Fibroblast of villous mesenchyme (primary cell): Measurements from ENCODE around the gene LOXL4. TPM values are rescaled to one million over a fixed set of nuclear protein-coding genes. Genes with fewer than 3 reads are reported as not detected.
A peak's percentile ranks its signal among the peaks of the same experiment; 100 is the strongest.

Source experiments
- DNase-seq: peaks from one replicate; pipeline ENCODE4 v3.0.0-alpha.2; 2010; ENCODE audit warnings: low read depth
- H3K4me3 ChIP-seq: 2 replicates; pipeline ENCODE4 v1.5.1; 2011; ENCODE audit warnings: low read depth, mild to moderate bottlenecking, low read length
- total RNA-seq: library from RNA; depleted of rRNA; stranded (reverse); fragments of >200 nt; gene quantifications from 2 replicates; pipeline ENCODE4 v1.2.3, GENCODE V29; 2012
- TF ChIP-seq, protein P1 (sequence below): IDR thresholded peaks from 2 replicates; pipeline ENCODE4 v1.5.1; 2012; ENCODE audit warnings: low read depth, mild to moderate bottlenecking, low read length; ENCODE audit not compliant: insufficient read depth

The LOXL4 gene
- total RNA-seq, 1 donor = 67.8 TPM

DNA sequence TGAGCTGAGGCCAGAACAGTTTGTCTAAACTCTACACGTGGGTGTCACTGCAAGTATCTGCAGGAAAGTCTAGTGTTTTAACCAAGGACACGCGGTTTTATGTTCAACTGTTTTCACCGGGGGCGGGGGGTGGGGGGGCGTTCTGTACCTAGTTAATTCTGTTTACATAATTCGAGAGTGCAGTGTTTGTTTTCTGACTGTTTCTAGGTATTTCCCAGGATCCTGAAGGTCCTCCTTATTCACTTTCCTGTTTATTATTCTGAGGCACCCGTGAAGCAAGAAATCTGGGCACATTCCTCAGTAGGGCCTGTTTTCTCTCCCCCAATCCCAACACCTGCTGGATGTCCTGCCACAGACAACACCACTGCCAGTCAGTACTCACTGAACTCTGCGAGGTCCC, 7.6 kb downstream of the LOXL4 start:
- TF ChIP-seq, protein P1, sequence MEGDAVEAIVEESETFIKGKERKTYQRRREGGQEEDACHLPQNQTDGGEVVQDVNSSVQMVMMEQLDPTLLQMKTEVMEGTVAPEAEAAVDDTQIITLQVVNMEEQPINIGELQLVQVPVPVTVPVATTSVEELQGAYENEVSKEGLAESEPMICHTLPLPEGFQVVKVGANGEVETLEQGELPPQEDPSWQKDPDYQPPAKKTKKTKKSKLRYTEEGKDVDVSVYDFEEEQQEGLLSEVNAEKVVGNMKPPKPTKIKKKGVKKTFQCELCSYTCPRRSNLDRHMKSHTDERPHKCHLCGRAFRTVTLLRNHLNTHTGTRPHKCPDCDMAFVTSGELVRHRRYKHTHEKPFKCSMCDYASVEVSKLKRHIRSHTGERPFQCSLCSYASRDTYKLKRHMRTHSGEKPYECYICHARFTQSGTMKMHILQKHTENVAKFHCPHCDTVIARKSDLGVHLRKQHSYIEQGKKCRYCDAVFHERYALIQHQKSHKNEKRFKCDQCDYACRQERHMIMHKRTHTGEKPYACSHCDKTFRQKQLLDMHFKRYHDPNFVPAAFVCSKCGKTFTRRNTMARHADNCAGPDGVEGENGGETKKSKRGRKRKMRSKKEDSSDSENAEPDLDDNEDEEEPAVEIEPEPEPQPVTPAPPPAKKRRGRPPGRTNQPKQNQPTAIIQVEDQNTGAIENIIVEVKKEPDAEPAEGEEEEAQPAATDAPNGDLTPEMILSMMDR = no peak
- no peak overlapping the region for H3K4me3 ChIP-seq
- no peak for DNase-seq

DNA sequence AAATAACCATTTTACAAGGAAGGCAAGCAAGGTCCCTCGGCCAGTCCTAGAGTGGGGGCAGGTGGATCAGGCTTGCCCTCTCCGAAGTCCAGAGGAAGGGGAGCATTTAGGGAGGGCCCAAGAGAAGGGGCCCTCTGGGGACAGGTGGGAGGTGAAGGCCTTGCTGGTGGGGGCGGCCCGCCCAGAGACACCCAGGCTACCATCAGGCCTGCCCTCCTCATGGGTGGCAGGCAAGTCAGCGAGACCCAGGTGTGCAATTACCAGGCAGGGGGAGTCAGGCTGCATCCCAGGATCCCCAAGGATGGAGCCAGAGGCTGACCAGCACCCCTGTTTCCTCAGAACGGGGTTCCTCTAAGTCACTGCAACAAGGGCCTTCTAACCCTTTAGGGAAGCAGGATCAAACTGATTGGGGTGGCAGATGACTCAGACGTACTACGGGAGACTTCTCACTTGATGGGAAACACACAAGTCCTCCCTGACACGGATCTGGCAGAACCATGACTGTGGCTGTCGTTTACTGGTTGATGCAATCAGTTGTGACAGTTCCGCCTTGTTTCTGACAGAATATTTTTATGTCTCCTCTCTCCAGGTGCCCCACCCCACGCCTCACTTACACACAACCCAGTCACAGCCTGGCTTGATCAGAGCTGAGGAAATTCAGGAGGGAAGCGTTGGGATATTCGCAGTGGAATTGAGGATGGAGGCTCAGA, 8.2 kb downstream of the LOXL4 start:
- H3K4me3 ChIP-seq = no peak overlapping the region
- DNase-seq = peak; percentile 47
- TF ChIP-seq, protein P1 = no peak

DNA sequence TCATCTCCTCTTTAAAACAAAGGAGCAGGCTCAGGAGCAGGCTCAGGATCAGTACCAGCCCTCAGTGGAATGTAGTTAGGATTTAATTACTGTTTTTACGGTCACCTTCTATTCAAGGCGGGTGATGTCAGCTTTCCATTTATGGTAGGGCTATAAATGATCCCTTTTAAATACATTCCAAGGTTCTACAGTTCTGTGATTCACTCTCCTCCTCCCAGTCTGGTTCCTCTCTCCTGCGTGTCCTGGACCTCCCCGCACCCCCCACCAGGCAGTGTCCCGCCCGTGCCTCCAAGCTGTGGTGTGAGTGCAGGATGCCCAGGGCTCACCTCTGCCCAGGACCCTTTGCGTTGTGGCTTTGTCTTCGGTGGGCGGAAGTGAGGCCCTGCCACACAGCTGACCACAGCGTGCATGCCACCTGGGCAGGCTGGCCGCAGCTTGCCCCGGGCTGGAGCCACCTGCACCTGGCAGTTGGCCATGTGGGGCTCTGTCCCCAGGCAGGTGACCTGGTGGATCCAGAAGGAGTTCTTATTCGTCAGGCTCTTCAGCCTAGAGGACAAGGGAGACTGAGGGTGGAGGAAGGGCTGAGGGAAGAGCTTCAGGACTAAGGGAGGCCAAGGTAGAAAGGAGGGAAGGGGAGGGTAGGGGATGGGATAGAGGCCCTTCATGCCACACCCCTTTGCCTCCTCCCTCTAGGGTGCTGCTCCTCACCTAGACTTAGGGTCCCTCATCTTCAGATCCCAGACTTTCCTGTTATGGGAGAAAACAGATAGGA, 9.1 kb downstream of the LOXL4 start:
- no peak for DNase-seq
- no peak overlapping the region for H3K4me3 ChIP-seq

DNA sequence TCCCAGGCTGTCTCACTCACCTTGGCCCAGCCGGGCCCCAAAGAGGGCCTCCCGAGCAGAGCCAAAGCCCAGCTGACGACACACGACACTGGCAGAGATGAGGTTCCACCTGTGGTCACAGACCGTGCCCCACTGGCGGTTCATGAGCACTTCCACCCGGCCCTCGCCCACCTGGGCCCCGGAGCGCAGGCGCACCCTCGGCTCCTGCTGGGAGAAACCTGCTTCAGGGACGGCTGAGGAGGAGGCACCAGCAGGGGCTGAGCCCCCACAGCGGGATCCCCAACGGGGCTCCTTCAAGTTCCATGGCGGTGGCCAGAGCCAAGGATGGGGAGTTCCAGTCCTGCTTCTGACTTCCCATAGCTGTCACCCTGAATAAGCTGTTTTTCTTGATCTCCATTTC, 10.0 kb downstream of the LOXL4 start:
- TF ChIP-seq, protein P1 = no peak
- no peak for DNase-seq
- no peak overlapping the region for H3K4me3 ChIP-seq

More for the DNA sequence above, 9.1 kb downstream of the LOXL4 start:
- TF ChIP-seq, protein P1 = no peak

DNA sequence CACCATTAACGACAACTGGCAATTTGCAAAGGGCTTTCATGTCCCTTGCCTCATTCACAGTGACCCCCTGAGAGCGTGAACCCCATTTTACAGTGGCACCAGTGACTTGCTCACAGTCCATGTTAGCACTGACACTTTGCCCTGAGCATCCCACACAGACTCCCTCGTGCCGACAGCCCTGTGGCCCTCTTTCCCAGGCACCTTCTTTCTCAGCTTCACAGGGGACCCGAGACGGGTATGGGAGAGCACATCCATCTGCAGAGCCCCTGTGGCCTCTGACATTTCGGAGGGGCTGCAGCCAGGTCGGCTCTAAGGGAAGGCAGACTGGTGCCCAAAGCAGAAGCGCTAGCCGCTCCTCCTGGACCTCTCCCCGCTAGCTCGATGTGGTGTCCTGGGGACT, 10.8 kb downstream of the LOXL4 start:
- TF ChIP-seq, protein P1 = no peak
- no peak overlapping the region for H3K4me3 ChIP-seq
- DNase-seq = no peak

DNA sequence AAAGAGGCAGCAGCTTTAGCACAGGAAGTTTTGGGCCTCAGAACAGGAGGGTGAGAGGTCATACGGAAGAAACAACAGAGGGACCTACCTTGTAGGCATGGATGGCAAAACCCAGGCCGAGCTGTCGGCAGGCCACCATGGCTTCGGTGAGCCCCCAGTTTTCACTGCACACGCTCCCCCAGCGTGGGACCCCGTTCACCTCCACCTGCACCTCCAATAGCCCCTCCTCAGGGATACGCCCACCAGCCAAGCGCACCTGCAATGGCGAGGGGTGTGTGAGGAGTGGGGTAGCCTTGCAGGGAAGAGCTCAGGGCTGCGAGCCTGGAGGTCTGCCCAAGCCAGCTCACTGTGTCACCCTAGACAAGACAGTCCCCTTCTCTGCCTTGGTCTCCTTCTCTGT, 11.3 kb downstream of the LOXL4 start:
- no peak overlapping the region for H3K4me3 ChIP-seq
- no peak for DNase-seq
- TF ChIP-seq, protein P1 = no peak
